ENCODE data around the gene WDR6.

The WDR6 gene

DNA sequence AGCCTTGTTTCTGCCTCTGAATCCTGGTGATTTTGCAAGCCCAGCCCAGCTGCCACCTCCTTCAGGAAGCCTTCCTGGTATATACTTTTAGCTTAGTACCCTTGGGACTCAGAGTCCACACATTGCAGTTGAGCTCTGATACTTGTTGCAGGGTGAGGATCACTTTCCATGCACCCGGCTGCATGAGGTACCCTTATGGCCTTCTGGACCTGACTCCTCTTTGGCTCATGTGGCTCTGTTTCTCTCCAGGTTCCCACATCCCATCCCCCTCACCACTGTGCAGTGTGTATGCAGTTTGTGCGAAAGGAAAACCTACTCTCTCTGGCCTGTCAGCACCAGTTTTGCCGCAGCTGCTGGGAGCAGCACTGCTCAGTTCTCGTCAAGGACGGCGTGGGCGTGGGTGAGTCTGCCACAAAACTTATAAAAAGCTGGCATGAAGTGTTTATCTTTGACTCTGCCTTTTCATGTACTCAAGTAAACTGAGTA is 40.3 kb upstream of the WDR6 start:
- no peak overlapping the region for H3K4me3 ChIP-seq (ENCODE audit: low read depth, low read length)
- DNase-seq (ENCODE audit: low read depth): no peak
- TF ChIP-seq, protein P1, sequence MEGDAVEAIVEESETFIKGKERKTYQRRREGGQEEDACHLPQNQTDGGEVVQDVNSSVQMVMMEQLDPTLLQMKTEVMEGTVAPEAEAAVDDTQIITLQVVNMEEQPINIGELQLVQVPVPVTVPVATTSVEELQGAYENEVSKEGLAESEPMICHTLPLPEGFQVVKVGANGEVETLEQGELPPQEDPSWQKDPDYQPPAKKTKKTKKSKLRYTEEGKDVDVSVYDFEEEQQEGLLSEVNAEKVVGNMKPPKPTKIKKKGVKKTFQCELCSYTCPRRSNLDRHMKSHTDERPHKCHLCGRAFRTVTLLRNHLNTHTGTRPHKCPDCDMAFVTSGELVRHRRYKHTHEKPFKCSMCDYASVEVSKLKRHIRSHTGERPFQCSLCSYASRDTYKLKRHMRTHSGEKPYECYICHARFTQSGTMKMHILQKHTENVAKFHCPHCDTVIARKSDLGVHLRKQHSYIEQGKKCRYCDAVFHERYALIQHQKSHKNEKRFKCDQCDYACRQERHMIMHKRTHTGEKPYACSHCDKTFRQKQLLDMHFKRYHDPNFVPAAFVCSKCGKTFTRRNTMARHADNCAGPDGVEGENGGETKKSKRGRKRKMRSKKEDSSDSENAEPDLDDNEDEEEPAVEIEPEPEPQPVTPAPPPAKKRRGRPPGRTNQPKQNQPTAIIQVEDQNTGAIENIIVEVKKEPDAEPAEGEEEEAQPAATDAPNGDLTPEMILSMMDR (IDR thresholded peaks at IDR 0.05; ENCODE audit: low read depth, low read length, missing control alignments): no peak

DNA sequence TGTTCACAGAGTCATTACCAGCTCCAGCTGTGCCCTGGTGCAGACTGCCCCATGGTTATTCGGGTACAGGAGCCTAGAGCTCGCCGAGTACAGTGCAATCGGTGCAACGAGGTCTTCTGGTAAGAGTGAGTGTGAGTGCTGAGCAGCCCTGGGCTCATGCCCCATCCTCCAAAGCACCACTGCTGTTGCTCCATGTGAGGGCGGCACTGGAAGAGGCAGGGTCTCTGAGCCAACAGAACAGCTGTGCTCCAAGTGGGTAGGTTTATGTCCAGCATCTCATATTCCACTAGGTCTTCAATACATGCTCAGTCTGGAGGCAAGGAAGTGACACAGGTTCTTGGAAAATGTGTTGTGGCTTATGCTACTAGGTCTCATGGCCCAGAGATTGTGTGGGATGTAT is 36.6 kb upstream of the WDR6 start:
- no peak for DNase-seq (ENCODE audit: low read depth)
- H3K4me3 ChIP-seq (ENCODE audit: low read depth, low read length): no peak overlapping the region
- TF ChIP-seq, protein P1 (IDR thresholded peaks at IDR 0.05; ENCODE audit: low read depth, low read length, missing control alignments): no peak

DNA sequence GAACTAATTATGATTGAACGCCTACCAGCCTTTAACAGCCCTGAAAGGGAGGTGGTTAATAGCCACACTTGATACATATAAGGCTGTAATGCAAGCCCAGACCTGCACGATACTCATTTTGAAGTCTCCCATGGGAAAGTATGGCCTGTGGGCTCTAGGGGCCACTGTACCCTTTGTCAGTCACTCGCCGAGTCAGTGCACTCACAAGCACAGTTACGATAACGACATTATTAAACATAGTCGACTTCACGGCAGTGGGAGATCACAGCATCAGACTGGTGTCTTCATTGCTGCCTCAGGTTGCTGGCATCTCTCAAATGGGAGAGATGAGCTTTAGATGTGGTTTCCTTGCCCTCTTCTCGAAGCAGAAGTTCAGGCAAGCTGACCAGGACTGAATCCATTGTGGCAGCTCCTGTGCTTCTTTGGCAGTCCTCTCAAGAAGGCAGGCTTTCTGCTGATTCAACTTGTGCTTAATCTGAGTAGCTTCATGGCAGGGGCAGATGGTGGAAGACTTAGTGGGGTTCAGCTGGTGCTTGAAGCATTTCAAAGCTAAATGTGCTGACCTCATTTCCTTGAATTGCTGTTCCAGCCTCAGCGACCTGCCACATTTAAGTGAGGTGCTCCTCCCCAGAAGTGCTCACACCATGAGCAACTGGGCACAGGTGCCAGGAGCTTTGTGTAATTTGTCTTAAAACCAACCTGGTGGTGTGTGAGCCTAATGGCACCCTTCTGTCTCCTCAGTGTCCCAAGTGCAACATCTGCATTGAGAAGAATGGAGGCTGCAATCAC is 32.9 kb upstream of the WDR6 start:
- DNase-seq (ENCODE audit: low read depth): no peak
- H3K4me3 ChIP-seq (ENCODE audit: low read depth, low read length): no peak overlapping the region
- TF ChIP-seq, protein P1 (IDR thresholded peaks at IDR 0.05; ENCODE audit: low read depth, low read length, missing control alignments): no peak

DNA sequence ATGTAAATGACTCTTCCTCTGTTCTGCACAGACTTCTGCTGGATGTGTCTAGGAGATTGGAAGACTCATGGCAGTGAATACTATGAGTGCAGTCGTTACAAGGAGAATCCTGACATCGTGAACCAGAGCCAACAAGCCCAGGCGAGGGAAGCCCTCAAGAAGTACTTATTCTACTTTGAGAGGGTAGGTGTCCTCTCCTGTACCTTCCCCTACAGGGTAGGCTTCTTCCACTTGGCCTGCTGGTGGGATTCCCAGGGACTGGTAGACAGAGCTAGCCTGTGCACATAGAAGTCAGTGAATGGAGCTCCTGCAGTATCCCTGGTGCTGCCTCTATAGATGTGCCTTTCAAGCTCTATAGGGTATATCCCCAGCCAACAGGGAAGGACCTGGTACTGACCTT is 27.7 kb upstream of the WDR6 start:
- TF ChIP-seq, protein P1 (IDR thresholded peaks at IDR 0.05; ENCODE audit: low read depth, low read length, missing control alignments): no peak
- H3K4me3 ChIP-seq (ENCODE audit: low read depth, low read length): no peak overlapping the region
- DNase-seq (ENCODE audit: low read depth): no peak

DNA sequence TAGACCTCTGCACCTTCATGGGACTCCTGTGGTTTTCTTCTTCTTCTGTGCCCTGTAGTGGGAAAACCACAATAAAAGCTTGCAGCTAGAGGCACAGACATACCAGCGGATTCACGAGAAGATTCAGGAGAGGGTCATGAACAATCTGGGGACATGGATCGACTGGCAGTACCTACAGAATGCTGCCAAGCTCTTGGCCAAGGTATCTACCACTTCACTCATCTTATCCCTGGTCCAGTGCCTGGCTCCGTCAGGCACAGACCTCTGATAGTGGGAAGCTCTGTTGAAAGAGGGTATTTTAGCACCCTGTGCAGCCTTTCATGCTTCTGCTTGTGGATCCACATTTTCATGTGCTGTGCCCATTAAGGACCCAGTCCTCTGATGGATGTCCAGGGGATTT is 26.9 kb upstream of the WDR6 start:
- H3K4me3 ChIP-seq (ENCODE audit: low read depth, low read length): no peak overlapping the region
- TF ChIP-seq, protein P1 (IDR thresholded peaks at IDR 0.05; ENCODE audit: low read depth, low read length, missing control alignments): no peak
- no peak for DNase-seq (ENCODE audit: low read depth)

DNA sequence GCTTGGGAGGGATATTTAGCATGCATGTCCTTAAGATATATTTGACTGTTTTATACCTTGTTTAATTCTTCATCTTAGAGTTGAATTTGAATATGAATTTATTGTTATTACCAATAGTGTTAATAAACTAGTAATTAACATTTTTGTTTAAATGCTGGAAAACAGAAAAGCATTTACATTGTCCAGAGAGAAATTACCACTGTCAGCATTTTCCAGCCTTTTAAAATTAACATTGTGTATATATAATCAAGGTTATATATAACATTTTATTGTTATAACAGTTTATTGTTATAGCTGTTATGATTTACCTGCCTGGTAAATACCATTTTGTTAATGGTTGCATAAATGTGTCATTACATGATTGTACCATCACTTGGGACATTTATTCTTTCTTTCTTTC is 25.2 kb upstream of the WDR6 start:
- no peak for DNase-seq (ENCODE audit: low read depth)
- H3K4me3 ChIP-seq (ENCODE audit: low read depth, low read length): no peak overlapping the region
- TF ChIP-seq, protein P1 (IDR thresholded peaks at IDR 0.05; ENCODE audit: low read depth, low read length, missing control alignments): no peak

DNA sequence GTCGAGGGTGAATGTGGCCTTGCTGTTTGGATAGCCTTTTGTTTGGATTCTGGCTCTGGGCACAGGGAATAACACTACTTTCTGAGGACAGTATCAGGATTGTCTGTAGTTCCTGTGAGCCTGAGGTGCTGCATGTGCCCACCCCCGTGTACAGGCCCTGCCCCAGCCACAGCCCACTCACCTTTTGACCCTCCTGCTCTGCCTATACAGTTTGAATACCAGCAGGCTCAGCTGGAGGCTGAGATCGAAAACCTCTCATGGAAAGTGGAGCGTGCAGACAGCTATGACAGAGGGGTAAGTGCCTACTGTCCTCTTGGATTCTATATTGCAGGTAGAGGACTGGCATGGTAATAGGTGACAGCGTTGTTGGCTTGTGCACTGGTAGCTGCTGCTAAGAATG is 24.5 kb upstream of the WDR6 start:
- no peak for DNase-seq (ENCODE audit: low read depth)
- TF ChIP-seq, protein P1 (IDR thresholded peaks at IDR 0.05; ENCODE audit: low read depth, low read length, missing control alignments): no peak
- H3K4me3 ChIP-seq (ENCODE audit: low read depth, low read length): no peak overlapping the region

Measured in GM12864 (cell line).